RCC 7860 (cell line): ENCODE measurements around the gene UBE2L5.

ENCODE experiments used
- DNase-seq: peaks from one replicate; pipeline ENCODE4 v3.0.0-alpha.2; 2015; ENCODE audit warnings: low spot score
- FAIRE-seq: peaks from 2 replicates; lab custom pipeline; 2012; peaks lifted over from hg19 to GRCh38; lab: Jason Lieb, UNC

Gene UBE2L5

DNA sequence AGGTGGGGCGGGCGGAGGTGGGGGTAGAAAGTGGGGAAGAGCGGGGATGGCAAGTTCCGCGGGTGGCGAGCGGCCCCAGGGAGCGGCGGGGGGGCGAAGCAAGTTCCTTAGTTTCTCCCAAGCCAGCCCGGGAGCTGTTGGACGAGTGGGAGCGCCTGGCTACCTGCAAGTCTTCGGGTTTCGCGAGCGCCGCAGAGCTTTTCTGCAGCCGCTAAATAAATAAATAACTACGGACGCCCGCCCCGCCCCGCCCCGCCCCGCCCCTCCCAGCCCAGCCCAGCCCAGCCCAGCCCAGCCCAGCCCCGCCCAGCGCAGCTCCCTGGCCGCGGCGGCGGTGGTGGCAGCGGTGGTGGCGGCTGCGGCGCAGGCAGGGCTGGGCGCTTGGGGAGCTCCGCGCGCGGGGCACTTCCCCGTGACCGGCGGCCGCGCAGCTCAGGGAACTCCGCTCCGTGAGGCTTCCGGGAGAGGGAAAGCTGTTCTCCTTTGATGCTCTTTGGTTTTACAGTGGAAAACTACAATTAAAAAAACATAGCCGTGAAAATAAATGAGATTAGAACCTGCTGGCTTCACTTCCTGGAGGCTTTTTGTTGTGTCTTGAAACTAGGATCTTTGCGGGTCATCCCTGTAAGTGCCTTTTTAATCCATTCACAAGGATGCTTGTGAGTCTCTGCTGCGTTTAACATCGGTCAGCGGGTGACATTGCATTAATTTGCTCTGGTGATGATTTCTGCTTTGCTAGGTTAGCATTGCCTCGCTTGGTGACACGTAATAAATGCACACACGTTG, at the start of gene UBE2L5:
Gene UBE2L5, plus strand, starts transcription at position 440 of the 786 bp plus-strand sequence. CDS start 5,498 bp downstream, outside the sequence.
- FAIRE-seq (no peak), DNase-seq (peak; percentile 62)

DNA sequence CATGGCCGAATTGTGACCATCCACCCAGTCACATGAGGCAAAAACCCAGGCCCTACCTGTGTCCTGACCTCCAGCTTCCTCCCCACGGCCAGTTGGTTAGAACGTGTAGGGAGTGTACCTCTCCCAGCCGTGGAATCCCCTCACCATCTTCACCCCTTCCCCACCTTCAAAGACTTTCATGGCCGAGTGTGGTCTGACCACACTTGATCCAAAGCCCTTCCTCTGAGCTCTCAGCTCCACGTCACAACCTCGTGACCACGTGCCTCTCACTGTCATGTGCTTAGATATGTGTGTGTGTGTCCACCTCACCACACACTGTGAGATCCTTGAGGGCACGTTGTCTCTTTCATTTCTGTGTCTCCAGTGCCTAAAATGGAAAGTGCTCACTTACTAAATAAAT, 48.6 kb upstream of the UBE2L5 start:
- no peak for FAIRE-seq
- DNase-seq = no peak

DNA sequence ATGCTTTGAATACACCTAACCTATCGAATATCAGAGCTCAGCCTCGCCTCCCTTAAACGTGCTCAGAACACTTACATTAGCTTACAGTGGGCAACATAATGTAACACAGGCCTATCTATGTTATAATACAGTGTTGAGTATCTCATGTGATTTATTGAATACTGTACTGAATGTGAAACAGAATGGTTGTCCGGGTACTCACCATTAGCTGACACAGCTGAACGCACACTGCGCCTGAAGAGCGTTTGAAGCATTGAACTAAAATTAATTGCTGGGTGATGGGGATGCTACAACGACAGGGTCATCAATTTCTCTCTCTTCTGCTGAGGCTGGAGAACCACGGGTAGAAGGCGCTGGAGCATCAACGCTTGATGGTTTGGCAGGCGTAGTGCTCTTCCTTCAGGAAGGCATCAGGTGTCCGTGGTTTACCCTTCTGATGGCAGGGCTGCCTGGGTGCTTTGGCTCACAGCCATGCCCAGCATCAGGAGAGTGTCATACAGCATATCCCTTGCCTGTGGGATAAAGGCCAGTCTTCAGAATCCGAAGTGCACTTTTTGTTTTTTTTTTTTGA, 46.9 kb upstream of the UBE2L5 start:
- FAIRE-seq = no peak
- no peak for DNase-seq

DNA sequence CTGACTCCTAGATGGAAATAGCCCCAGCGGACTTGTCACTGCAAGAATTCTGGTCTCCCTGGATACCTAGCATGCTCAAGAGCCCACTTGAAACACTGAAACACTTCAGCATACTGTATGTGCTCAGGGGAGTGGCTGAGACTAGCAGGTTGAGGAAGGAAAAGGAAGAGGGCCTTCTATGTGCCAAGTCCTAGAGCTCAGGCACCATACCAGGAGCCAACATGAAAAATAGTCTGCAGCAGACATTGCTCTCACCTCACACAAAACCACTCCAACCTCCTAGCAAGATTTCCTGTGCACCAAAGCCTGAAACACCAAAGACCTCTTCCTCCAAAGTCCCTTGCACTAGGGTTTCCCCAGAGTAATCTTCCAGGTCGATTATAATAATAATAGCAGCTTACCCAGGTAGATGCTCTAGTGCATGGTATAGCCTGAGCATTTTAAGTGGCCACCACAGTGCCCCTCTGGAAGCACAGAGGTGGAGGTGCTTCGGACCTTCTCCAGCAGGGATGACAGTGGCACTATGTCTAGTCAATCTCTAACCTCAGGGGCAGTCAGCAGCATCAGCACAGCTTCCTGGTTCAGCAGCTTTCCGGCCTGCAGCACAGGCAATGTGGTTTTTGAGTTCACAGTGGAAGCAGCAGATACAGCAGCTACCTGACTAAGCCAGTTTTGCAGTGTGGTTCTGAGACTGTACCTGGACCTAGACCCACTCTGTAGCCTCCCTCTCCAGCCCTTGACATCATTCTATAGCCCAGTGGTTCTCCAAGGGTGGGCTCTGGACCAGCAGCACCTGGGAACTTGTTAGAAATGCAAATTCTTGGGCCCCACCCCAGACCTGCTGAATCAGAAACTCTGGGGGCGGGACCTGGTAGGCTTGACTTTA, 45.6 kb upstream of the UBE2L5 start:
- DNase-seq (no peak), FAIRE-seq (no peak)

DNA sequence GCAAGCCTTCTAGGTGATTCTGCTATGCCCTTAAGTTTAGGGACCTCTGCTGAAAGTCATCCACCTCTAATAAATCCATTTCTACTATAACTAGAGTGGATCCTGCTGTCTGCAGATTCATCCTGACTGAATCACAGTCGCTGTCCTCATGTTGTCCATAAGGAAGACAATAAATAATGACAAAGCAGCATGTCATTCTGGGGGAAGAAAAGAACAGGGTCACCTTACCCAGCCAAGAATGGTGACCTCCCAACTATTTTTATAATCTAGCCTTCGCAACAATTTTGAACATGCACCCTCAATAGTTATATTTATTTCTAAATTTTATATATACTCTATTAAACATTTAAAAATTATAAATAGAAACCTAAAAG, 45.0 kb upstream of the UBE2L5 start:
- FAIRE-seq = no peak

DNA sequence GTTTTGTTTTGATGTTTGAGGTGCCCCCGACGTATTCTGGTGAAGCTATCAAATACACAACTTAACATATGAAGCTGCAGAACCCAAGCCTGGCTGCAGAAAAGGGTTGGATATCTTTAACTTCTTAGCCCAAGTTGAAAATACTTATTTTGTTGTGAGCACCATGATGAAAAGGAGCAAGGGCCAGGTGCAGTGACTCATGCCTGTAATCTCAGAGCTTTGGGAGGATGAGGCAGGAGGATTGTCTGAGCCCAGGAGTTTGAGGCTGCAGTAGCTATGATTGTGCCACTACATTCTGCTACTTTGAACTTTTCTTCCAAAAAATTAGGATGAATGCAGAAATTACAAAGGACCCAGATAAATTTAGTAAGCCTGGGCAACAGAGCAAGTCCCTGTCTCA, 44.1 kb upstream of the UBE2L5 start:
- FAIRE-seq (no peak), DNase-seq (no peak)

More for the DNA sequence above, 45.0 kb upstream of the UBE2L5 start:
- no peak for DNase-seq

DNA sequence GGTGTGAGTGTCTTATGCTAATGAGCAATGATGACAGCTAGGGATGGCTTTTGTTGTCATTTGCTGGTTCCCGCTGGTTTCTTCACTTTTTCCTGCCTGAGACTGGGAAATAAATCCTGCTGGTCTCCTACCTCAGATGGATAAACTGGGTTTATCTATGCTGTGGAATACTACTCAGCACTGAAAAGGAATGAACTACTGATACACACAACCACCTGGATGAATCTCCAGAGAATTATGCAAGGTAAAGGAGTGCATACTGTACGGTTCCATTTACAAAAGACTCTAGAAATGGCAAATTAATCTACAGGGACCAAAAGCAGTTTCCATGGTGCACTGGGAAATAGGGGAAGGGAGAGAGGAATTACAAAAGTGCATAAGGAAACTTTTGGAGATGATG, 41.2 kb upstream of the UBE2L5 start:
- FAIRE-seq (no peak), DNase-seq (no peak)

DNA sequence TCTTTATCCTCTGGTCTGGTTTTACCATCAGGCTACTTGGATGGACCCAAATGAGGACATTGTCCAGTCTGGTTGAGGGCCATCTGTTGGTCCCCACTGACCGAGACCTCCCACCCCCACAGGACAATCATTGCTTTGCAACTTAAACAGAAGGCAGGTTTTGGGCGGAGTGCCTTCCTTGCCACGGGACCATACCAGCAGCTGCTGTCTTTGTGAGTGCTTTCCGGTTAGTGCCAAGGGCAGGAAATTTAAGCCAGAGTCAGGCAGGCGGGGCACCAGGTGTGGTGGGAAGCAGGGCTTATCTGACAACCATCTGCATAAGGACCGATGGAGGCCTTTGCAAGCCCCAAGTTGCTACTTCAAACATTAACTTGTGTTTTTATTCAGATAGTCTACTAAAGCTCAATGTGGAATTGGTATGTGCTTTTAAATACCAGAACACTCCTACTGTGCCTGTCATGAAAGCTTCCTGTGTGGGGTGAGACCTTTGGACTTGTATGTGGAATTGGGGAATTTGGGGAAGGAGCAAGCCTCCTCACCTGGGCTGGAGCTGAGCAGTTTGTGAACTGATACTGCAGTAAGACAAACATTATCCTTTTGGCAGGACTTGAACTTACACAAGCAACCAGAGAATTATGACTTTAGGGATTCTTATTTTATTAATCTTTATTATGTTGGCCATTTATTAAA, 39.3 kb upstream of the UBE2L5 start:
- no peak for DNase-seq
- no peak for FAIRE-seq

DNA sequence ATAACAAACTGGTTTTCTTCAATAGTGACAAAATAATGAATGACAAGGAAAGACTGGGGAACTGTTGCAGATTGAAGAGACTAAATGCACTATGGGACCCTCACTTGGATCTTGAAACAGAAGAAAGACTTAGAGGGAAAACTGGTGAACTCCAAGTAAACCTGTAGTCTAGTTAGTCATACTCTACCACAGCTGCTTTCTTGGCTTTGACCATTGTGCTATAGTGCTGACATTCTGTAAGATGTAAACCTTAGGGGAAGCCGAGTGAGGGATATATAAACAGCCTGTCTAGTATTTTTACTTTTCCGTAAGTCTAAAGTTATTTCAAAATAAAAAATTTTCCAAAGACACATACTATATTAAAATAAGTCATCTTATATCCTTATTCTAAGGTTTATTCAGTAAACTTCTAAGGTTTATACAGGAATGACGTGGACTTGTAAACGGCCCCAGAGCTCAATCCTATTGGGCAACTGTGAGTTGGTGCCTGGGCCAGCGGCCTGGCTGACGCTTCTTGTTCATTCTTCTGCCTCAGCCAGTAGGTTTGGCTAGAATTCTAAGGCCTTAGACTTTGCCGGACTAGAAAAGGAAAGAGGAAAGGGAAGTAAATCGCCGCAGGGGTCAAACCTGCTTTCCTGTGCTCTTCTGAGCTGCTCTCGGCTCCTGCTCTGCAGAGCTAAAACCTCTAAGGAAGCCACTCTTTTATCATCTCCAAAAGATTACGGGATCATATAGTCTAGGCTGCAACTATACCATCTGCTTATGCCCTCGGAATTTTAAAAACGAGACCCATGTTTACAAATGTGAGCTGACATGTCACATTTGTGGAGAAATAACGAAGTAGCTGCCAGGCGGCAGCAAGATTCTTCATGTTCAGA, 33.6 kb upstream of the UBE2L5 start:
- FAIRE-seq = no peak
- DNase-seq = no peak

DNA sequence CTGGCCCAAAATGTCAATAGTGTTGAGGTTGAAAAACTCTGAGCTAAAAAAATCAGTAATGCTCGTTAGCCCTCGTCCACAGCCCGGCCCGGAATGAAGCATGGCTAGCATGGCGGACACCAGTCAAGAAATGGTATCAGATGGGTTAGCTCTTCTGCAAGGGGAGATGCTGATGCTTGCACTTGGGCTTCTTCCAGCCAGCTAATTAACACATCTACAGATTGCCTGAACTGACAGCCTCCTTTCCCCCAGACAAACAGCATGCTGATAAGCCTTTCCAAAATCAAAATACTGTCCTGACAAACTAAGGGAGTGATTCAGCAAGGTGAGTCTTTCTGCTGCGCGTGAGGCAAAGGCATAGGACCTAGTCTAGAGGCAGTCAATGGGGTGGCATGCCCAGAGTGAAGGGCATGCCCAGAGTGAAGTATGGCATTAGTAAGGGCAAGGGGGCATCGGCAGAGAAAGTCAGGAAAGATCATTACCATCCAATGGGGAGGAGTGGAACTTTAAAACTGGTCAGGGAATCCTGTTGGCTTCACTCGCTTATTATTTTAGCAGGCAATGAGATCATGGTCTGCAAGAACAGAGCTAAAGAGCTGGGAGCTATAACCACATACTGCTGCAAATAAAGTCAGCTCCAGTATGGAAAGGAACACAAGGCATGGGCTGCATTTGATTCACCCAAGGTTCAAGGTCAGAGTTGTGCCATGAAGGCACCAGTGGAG, 30.2 kb upstream of the UBE2L5 start:
- FAIRE-seq (no peak), DNase-seq (no peak)

DNA sequence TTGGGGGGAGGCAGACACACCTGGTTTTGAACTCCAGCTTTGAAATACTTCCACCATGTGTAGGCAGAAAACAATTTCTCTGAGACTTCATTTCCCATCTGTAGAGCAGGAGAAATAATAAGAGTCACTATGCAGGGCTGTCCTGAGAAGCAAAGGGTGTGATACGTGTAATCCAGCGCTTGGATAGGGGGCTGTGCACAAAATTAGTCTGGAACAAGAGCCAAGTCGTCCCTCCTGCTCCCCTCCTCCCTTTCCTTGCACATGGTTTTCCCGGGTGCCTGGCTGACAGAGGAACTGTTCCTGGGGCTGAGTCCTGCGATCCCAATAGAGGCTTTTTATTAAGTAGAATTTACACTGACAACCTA, 29.6 kb upstream of the UBE2L5 start:
- no peak for FAIRE-seq
- no peak for DNase-seq

DNA sequence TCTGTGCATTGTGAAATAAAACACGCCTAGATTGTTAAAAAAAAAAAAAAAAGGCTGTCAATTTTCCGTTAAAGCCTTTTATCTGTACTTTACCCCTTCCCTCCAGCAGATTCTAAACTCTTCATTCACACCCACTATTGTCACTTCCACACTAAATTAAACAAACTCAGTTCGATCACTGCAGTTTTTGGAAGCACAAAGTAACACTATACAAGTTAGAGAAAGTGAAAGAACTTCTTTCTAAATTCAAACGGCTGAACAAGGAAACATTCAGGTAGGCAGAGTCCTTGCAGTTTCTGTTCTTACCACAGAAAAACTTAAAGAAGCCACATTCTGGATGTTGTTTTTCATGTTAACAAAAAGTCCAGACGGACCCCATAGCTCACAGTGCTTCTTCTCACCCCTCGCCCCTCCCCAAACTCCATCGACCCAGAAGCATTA, 27.5 kb upstream of the UBE2L5 start:
- no peak for FAIRE-seq
- no peak for DNase-seq

DNA sequence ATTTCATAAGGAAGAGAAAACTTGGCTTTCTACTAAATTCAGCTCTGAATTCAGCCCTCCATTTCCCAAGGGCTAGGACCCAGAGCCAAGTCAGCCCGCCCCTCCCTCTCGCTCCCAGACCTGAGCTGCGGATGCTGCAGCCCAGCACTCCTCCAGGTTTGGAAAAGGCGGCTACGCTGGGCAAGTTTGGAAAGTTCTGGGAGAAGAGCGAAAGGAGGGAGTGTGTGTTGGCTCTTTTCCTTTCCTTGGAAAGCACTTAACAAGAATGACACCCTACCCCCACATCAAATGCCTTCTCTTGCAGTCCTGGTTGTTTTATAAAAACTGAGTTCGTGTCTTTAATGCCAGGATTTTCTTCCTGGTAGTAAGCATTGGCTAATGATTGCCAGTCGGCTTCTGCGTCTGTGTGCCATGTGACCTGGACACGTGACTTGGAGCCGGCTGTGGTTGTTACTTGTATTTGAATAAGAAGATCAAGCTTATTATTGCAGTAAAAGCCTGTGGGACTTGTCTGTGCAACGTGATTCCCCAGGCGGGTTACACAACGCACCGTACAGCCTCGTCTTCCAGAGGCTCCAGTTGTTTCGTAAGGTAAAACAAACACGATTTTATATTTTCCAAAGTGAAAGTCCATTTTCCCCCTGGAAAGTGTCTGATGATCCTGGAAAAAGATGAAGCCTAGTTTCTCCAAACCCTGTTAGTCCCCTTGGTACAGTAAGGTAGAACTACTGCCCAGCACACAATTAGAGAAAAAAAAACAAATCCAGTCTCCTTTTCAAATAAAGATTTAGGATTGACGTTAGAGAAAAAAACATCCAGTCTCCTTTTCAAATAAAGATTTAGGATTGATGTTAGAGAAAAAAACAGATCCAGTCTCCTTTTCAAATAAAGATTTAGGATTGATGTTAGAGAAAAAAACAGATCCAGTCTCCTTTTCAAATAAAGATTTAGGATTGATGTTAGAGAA, 26.8 kb upstream of the UBE2L5 start:
- DNase-seq (peak; percentile 66), FAIRE-seq (peak; percentile 81)

DNA sequence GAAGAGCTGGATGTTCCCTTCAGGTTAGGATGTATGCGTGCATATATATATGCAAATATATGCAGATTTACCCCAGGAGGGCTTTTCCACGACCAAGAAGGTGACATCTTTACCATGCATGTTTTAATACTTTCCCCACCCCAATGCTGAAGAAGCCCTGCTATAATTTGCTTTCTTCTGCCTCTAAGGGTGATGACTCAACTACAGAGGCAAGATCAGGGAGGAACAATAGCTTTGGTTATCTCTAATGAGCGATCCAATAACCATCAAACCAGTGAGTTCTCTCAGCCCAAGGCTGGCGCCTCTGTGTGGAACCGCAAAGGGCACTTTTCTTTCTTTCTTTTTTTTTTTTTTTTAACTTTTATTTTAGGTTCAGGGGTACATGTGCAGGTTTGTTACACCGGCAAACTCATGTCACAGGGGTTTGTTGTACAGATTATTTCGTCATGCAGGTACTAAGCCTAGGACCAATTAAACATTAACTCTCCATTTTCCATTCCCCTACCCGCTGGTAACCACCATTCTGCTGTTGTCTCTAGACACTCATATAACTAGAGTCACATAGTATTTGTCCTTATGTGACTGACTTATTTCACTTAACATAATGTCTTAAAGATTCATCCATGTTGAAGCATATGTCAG, 25.7 kb upstream of the UBE2L5 start:
- no peak for FAIRE-seq

DNA sequence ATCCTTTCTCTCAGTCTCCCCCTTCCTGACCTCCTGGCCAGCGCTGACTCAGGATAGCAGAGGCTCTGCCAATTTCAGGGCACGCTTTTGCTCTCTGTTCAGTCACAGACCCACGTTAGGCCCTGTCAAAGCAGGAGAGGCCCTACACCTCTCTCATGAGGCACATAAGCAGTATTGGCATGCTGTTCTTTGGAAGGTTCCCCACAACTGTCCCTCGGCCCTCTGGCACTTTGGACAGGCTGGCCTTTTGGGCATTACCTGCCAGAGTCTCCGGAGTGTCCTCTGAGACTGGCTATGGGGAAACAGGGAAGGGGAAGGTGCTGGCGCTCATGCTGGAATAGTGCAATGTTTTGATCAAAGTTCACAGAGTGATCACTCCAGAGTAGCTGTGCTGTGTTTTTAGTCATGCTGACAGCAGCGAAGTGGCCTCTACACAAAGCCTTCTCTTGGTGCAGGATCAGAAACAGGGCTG, 23.7 kb upstream of the UBE2L5 start:
- FAIRE-seq = no peak

More for the DNA sequence above, 25.7 kb upstream of the UBE2L5 start:
- no peak for DNase-seq

DNA sequence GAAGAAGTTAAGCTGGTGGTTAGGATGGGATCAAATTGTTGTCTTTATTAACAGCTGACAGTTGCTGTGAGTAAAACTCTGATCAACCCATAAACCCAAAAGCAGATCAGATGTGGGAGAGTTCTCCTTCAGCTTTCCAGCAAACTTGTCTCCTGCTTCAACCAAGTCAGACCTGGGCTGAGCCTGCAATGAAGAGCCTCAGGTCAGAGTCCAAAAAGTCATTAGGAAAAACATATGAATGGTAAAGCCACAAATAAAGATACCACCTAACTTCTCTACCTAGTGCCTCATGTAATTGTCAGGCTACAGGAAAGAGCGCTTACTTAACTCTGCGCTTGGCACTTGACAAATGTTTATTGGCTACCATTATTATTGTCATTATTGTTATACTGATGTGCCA, 21.9 kb upstream of the UBE2L5 start:
- no peak for DNase-seq
- no peak for FAIRE-seq

More for the DNA sequence above, 23.7 kb upstream of the UBE2L5 start:
- DNase-seq = no peak

DNA sequence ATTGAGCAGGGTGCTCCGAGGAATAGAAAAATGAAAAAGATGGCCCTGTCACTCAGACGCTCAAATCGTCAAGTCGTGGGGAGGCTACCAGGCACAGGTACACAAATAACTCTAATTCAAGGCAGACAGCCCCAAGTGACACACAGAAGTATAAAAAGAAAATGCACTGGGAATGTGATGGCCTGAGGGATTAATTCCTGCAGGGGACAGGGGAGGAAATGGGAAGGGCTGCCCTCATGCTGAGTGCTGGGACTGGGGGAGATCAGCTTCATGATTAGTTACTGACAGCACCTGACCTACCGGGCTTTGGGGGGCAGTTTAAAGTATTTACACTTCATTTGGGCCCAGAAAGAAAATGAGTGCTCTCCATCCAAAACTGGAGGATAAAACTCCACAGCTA, 20.9 kb upstream of the UBE2L5 start:
- FAIRE-seq (no peak), DNase-seq (no peak)

DNA sequence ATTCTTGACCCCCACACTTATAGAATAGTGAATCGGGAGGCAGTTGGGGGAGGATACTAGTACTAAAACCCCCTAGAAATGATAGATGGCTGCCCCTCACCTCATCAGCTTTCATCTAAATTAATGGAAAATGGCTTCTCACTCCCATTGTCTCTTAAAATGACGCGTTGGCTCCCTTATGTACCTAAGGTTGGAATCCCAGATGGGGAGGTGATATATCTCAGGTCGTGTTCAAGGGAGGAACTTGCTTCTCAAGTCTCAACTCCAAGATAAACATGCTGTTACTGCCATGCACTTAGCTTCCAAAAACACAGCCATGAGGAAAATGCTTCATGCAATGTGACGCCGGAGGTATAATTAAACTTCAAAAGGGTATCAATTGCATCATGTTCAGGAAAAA, 18.8 kb upstream of the UBE2L5 start:
- DNase-seq (no peak), FAIRE-seq (no peak)
